NT2/D1 (cell line): ENCODE results near the gene TNFRSF1A.

Experiments used
- SUZ12 ChIP-seq: IDR thresholded peaks from 2 replicates; pipeline ENCODE4 v1.6.1; 2011; ENCODE audit not compliant: insufficient read length, insufficient read depth; ENCODE audit errors: extremely low read depth
- ZNF274 ChIP-seq: IDR thresholded peaks from 2 replicates; pipeline ENCODE4 v1.6.1; 2011; ENCODE audit warnings: mild to moderate bottlenecking, low read depth, low read length

DNA sequence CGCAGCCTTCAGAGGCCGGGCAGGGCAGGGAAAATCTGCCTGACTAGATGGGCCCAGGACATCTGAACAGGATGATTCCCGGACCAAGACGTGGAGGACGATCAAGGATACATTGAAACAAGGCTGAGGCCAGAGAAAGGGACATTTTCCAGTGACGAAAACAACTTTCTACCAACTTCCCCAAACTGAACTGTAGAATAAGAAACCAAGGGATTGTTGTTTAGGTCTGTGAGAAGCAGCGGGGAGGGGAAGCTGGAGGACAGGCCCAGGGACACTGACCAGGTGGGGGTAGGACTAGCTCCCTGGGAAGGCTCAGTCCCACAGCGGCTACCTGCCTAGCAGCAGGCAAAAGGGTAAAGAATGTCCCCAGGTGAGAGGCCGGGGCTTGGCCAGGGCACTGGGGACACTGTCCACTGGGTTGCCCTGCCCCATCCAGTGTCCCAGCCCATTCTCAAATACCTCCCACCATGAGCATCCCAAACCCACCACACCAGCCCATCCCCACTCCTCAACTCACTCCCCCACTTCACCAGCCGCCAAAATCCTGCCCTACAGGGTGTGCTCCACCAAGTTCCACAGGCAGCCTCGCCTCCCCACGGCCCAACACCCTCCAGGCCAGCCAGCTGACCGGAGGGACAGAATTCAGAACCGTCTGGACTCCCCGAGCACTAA is 995 bp downstream of the TNFRSF1A start:
- TF ChIP-seq ZNF274 (no peak), SUZ12 (no peak)
